Hepatocyte (in vitro differentiated cells): ENCODE results near the gene ZDHHC5. TPM values are rescaled to one million over a fixed set of nuclear protein-coding genes. Genes with fewer than 3 reads are reported as not detected.
A peak's percentile ranks its signal among the peaks of the same experiment; 100 is the strongest.

Experiments used
- DNase-seq: peaks from one replicate; pipeline ENCODE4 v3.0.0-alpha.2; 2016; ENCODE audit warnings: low spot score
- H2AFZ ChIP-seq: fragments of 200-600 bp; sonication (generic); 2 replicates; pipeline ENCODE4 v1.6.0; 2016; ENCODE audit warnings: antibody characterized with exemption, mild to moderate bottlenecking
- H3K27ac ChIP-seq: fragments of 200-600 bp; sonication (generic); 2 replicates; pipeline ENCODE4 v1.5.1; 2016; ENCODE audit warnings: mild to moderate bottlenecking
- H3K27me3 ChIP-seq: fragments of 200-600 bp; sonication (generic); 2 replicates; pipeline ENCODE4 v1.6.1; 2016
- H3K36me3 ChIP-seq: fragments of 200-600 bp; sonication (generic); replicated peaks from 2 replicates; pipeline ENCODE4 v1.5.1; 2016; ENCODE audit warnings: low read depth; ENCODE audit not compliant: insufficient read depth
- H3K4me1 ChIP-seq: fragments of 200-600 bp; sonication (generic); 2 replicates; pipeline ENCODE4 v1.5.1; 2016; ENCODE audit warnings: mild to moderate bottlenecking, moderate library complexity; ENCODE audit not compliant: insufficient read depth
- H3K4me2 ChIP-seq: fragments of 200-600 bp; sonication (generic); 2 replicates; pipeline ENCODE4 v1.6.0; 2016
- H3K4me3 ChIP-seq: fragments of 200-600 bp; sonication (generic); 2 replicates; pipeline ENCODE4 v1.5.1; 2016; ENCODE audit warnings: mild to moderate bottlenecking
- H3K79me2 ChIP-seq: fragments of 200-600 bp; sonication (generic); 2 replicates; pipeline ENCODE4 v1.6.0; 2017; ENCODE audit warnings: mild to moderate bottlenecking
- H3K9me2 ChIP-seq: fragments of 200-600 bp; sonication (generic); replicated peaks from 2 replicates; pipeline ENCODE4 v1.6.0; 2017; ENCODE audit warnings: mild to moderate bottlenecking; ENCODE audit not compliant: insufficient read depth
- H3K9me3 ChIP-seq: fragments of 200-600 bp; sonication (generic); 2 replicates; pipeline ENCODE4 v1.5.1; 2016; ENCODE audit warnings: low read depth, mild to moderate bottlenecking
- H4K20me1 ChIP-seq: fragments of 200-600 bp; sonication (generic); 2 replicates; pipeline ENCODE4 v1.6.0; 2016; ENCODE audit warnings: mild to moderate bottlenecking; ENCODE audit not compliant: insufficient read depth, poor library complexity, severe bottlenecking
- EZH2 ChIP-seq: fragments of 200-600 bp; sonication (generic); IDR thresholded peaks from 2 replicates; pipeline ENCODE4 v1.6.1; 2016; ENCODE audit warnings: antibody characterized with exemption, mild to moderate bottlenecking, borderline replicate concordance
- EZH2phosphoT487 ChIP-seq: fragments of 200-600 bp; sonication (generic); IDR thresholded peaks from one replicate; pipeline ENCODE4 v1.6.1; 2018; ENCODE audit warnings: antibody characterized with exemption, mild to moderate bottlenecking, low read depth, moderate library complexity; ENCODE audit not compliant: unreplicated experiment, severe bottlenecking
- WGBS: methylation state at CpG from one replicate; pipeline ENCODE4 v1.1.6; 2016; ENCODE audit warnings: low lambda C conversion rate; ENCODE audit errors: missing lambda C conversion rate; 5-methylcytosine and 5-hydroxymethylcytosine counted together
- polyA plus RNA-seq: library from polyadenylated mRNA; unstranded; fragments of >200 nt; fragmentation: Nextera tagmentation; extraction: Ambion mirVana; gene quantifications from 2 replicates; pipeline ENCODE4 v1.2.1, GENCODE V29; 2016
- total RNA-seq: library from RNA; depleted of rRNA; stranded (reverse); fragments of >200 nt; gene quantifications from 2 replicates; pipeline ENCODE4 v1.2.3, GENCODE V29; 2014
- TF ChIP-seq, protein P1 (sequence below): fragments of 200-600 bp; sonication (generic); IDR thresholded peaks from 2 replicates; pipeline ENCODE4 v1.5.1; 2016; ENCODE audit warnings: antibody characterized with exemption, mild to moderate bottlenecking; ENCODE audit not compliant: poor library complexity

The ZDHHC5 gene
- total and polyA plus RNA-seq, 2 experiments from 2014 or later = 41.3 to 42.3 TPM

DNA sequence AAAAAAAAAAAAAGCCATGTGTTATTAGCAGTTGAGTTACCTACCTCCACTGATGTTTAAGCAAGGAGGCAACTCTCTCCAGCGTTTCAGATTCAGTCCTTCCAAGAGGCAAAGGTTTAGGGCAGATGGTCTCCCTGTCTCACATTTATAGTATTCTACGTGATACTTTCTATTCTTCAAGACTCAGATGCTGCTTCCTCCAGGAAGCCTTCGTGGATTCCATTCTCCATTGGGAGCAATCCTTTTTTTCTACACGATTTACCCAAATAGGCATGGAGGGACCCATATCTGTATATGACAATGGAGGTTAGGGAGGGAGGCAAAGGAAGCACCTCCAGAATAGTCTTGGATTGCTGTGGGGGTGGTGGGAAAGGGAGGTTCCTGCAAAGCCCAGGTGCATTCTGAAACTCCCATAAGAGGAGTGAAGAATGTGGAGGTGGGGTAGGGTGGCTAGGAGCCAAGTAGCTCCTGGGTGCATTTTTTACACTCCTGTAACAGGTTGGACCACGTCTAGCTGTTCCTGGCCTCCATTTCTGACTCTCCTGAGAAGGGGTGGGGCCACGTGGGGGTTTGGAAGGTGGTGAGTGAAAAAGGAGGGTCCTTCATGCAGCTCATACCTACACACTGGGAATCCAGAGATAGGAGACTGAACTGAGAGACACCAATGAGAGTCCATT lies 34.4 kb upstream of the ZDHHC5 start:
- H3K79me2 ChIP-seq = peaks cover 3% of the 10 kb centered on the region
- no peaks in the 10 kb centered on the region for H3K9me3 ChIP-seq
- H4K20me1 ChIP-seq = no peaks in the 10 kb centered on the region
- H3K27ac ChIP-seq = no peak overlapping the region
- H3K27me3 ChIP-seq = no peaks in the 10 kb centered on the region
- H2AFZ ChIP-seq = no peak overlapping the region
- 89% methylated on average over 6 of the region's 6 CpGs for WGBS
- H3K36me3 ChIP-seq = no peaks in the 10 kb centered on the region
- H3K4me1 ChIP-seq = no peaks in the 10 kb centered on the region
- no peak for TF ChIP-seq EZH2
- TF ChIP-seq EZH2phosphoT487 = no peak
- TF ChIP-seq, protein P1, sequence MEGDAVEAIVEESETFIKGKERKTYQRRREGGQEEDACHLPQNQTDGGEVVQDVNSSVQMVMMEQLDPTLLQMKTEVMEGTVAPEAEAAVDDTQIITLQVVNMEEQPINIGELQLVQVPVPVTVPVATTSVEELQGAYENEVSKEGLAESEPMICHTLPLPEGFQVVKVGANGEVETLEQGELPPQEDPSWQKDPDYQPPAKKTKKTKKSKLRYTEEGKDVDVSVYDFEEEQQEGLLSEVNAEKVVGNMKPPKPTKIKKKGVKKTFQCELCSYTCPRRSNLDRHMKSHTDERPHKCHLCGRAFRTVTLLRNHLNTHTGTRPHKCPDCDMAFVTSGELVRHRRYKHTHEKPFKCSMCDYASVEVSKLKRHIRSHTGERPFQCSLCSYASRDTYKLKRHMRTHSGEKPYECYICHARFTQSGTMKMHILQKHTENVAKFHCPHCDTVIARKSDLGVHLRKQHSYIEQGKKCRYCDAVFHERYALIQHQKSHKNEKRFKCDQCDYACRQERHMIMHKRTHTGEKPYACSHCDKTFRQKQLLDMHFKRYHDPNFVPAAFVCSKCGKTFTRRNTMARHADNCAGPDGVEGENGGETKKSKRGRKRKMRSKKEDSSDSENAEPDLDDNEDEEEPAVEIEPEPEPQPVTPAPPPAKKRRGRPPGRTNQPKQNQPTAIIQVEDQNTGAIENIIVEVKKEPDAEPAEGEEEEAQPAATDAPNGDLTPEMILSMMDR = no peak
- H3K4me3 ChIP-seq = no peak overlapping the region
- DNase-seq = no peak
- no peaks in the 10 kb centered on the region for H3K9me2 ChIP-seq
- no peak overlapping the region for H3K4me2 ChIP-seq

DNA sequence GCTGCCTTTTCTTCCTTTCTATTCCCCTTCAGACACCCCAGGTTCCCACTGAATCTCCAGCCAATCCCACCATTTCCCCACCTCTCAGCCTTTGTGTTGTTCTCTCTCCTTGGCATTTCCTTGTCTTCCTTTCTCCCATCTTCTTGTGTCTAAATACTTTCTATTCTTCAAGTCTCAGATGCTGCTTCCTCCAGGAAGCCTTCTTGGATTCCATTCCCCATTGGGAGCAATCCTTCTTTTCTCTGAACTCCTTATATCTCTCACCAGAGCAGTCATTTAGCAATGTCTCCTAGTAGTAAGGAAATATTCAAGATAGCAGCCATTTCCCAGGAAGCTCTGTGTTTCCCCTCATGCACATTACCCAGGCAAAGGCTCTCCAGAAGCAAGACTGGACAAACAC lies 33.6 kb upstream of the ZDHHC5 start:
- no peak overlapping the region for H3K27ac ChIP-seq
- H3K9me2 ChIP-seq = no peaks in the 10 kb centered on the region
- no peaks in the 10 kb centered on the region for H3K4me1 ChIP-seq
- H2AFZ ChIP-seq = no peak overlapping the region
- no peaks in the 10 kb centered on the region for H3K27me3 ChIP-seq
- no peak overlapping the region for H3K4me3 ChIP-seq
- no peak for DNase-seq
- no peaks in the 10 kb centered on the region for H3K9me3 ChIP-seq
- H3K36me3 ChIP-seq = no peaks in the 10 kb centered on the region
- TF ChIP-seq EZH2phosphoT487 (no peak), EZH2 (no peak)
- TF ChIP-seq, protein P1 = no peak
- peaks cover 11% of the 10 kb centered on the region for H3K79me2 ChIP-seq
- no peak overlapping the region for H3K4me2 ChIP-seq
- no peaks in the 10 kb centered on the region for H4K20me1 ChIP-seq

DNA sequence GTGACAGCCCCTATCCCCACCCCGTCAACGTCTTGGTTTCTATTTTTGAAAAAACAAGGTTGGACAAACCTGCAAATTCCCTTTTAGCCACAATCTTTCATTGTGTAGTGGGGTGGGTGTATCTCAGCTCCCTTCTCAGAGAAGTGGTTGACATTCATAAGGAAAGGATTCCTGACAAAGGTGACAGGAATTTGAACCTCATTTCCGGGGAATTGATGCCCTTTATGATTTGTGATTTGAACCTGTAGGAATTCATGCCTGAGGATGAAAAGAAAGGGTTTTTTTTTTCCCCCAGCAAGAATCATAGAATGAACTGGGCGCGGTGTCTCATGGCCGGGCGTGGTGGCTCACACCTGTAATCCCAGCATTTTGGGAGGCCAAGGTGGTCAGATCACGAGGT lies 32.7 kb upstream of the ZDHHC5 start:
- Histone ChIP-seq H3K79me2 (peaks cover 16% of the 10 kb centered on the region), H3K27ac (no peak overlapping the region), H4K20me1 (peaks cover 4% of the 10 kb centered on the region), H3K36me3 (no peaks in the 10 kb centered on the region), H3K9me2 (no peaks in the 10 kb centered on the region), H2AFZ (no peak overlapping the region), H3K4me1 (peaks cover 9% of the 10 kb centered on the region), H3K27me3 (no peaks in the 10 kb centered on the region), H3K4me3 (no peak overlapping the region), H3K9me3 (no peaks in the 10 kb centered on the region), H3K4me2 (no peak overlapping the region)
- 93% methylated on average over 8 of the region's 8 CpGs for WGBS
- TF ChIP-seq, protein P1 = no peak
- TF ChIP-seq EZH2 (no peak), EZH2phosphoT487 (no peak)
- no peak for DNase-seq

DNA sequence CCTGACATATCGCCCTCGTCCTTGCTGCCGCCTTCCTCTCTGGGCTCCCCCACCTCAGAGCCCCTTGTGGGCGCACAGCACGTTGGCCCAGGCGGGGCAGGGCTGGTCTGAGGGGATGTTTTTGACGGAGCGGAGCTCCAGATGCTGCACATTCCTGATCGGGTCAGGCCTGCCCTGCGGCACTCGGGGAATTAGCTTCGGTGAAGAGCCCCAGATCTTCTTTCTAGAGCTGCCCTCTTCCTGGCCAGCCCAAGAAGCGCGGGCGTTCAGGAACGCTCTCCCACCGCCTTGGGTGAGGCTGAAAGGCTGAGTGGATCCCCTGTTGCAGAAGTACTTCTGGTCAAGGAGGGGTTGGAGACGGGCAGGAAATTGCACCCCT lies 30.3 kb upstream of the ZDHHC5 start:
- peaks cover 19% of the 10 kb centered on the region for H3K4me1 ChIP-seq
- H3K4me3 ChIP-seq = peak overlapping the region; percentile 48
- H3K4me2 ChIP-seq = peak overlapping the region; percentile 91
- TF ChIP-seq, protein P1 = no peak
- TF ChIP-seq EZH2phosphoT487 (no peak), EZH2 (no peak)
- H3K36me3 ChIP-seq = no peaks in the 10 kb centered on the region
- peak overlapping the region; percentile 88 for H2AFZ ChIP-seq
- H3K27ac ChIP-seq = peak overlapping the region; percentile 87
- peaks cover 29% of the 10 kb centered on the region for H3K79me2 ChIP-seq
- peak; percentile 58 for DNase-seq
- H4K20me1 ChIP-seq = peaks cover 16% of the 10 kb centered on the region
- H3K9me3 ChIP-seq = no peaks in the 10 kb centered on the region
- H3K27me3 ChIP-seq = no peaks in the 10 kb centered on the region
- no peaks in the 10 kb centered on the region for H3K9me2 ChIP-seq
- WGBS = 10% methylated on average over 18 of the region's 18 CpGs
